Hippocampal formation (tissue), 2 donors: ENCODE results near the gene PPM1L.
"Not testable (repeated sequence)": the region's sequence is repeated elsewhere in the genome, so short reads cannot be mapped to it uniquely, and the experiment has no call there.

Experiments used
- DNase-seq, 2 donors: peaks; one replicate each; lab custom pipeline; 2025; lab: John Stamatoyannopoulos, UW

PPM1L gene

GRCh38 chr3:160755776-160756304 is at the start of gene PPM1L:
PPM1L (plus strand) TSS chr3:160756231.
- DNase-seq: peak; percentile 59 to 61

- DNase-seq: peak; percentile 26 to 67
Measured at GRCh38 chr3:160707187-160707794, 48.7 kb upstream of the PPM1L start.

- DNase-seq: no peak
Measured at GRCh38 chr3:160709477-160710182, 46.4 kb upstream of the PPM1L start.

DNA sequence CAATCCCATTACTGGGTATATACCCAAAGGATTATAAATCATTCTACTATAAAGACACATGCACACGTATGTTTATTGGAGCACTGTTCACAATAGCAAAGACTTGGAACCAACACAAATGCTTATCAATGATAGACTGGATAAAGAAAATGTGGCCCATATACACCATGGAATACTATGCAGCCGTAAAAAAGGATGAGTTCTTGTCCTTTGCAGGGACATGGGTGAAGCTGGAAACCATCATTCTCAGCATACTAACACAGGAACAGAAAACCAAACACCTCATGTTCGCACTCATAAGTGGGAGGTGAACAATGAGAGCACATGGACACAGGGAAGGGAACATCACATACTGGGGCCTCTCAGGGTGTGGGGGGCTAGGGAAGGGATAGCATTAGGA is 42.9 kb upstream of the PPM1L start:
- not testable (repeated sequence) for DNase-seq

GRCh38 chr3:160719710-160720109 is 36.3 kb upstream of the PPM1L start:
- no peak for DNase-seq

GRCh38 chr3:160720123-160720746 is 35.8 kb upstream of the PPM1L start:
- DNase-seq: no peak

DNA sequence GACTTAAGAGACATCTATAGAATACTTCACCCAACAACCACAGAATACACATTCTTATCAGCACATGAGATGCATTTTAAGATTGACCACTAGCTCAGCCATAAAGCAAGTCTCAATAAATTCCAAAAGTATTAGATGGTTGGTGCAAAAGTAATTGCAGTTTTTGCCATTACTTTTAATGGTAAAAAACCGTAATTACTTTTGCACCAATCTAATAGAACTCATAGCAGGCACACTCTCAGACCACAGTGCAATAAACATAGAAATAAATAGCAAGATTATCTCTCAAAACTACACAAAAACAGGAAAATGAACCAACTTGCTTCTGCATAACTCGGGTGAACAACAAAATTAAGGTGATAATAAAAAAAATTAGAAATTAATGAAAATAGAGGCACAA is 33.7 kb upstream of the PPM1L start:
- no peak for DNase-seq

- DNase-seq: no peak
Measured at GRCh38 chr3:160725338-160725737, 30.7 kb upstream of the PPM1L start.

GRCh38 chr3:160735826-160736225 is 20.2 kb upstream of the PPM1L start:
- no peak for DNase-seq

GRCh38 chr3:160738048-160738447 is 18.0 kb upstream of the PPM1L start:
- no peak for DNase-seq

DNA sequence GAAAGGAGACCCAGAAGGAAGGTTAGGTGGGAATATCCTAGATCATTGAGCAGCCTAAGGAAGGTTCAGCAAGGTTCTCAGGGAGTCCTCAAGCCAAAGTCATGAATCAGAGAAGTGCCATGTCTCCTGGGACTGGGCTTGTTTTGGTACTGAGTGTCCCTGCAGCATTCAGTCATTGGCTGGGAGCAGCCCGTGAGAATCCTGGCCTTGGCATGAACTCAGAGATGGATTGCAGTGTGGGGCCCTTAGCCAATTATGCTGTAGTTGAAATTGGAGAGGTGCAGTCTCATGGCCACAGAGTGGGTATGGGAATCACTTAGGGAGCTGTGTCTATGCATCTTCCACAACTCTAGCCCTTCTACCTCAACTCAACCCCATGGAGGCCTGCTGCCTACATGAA is 17.0 kb upstream of the PPM1L start:
- DNase-seq: no peak

- DNase-seq: no peak
Measured at GRCh38 chr3:160746976-160747375, 9.1 kb upstream of the PPM1L start.

- no peak for DNase-seq
Measured at GRCh38 chr3:160747422-160747821, 8.6 kb upstream of the PPM1L start.

DNA sequence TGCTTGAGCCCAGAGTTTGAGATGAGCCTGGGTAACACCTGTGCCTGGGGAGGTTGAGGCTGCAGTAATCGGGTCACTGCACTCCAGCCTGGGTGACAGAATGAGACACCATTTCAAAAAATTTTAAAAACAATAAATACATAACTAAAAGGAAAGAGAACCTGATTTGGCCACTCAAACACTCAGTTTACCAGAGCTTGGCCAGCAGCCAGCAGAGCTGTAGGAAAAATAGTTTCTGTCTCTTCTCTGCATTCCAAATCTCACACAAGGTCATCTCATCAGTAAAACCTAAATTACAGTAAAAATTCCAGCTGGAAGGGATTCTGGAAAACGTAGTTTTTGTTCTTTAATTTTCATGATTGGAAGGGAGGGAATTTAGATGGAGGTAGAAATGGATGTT is 7.8 kb upstream of the PPM1L start:
- DNase-seq: no peak

- no peak for DNase-seq
Measured at GRCh38 chr3:160748787-160749186, 7.2 kb upstream of the PPM1L start.

- no peak for DNase-seq
Measured at GRCh38 chr3:160753953-160754352, 2.1 kb upstream of the PPM1L start.

GRCh38 chr3:160754371-160754854 is 1.6 kb upstream of the PPM1L start:
- peak; percentile 67 to 75 for DNase-seq

GRCh38 chr3:160754855-160755747 is 930 bp upstream of the PPM1L start:
- peak; percentile 96 for DNase-seq

DNA sequence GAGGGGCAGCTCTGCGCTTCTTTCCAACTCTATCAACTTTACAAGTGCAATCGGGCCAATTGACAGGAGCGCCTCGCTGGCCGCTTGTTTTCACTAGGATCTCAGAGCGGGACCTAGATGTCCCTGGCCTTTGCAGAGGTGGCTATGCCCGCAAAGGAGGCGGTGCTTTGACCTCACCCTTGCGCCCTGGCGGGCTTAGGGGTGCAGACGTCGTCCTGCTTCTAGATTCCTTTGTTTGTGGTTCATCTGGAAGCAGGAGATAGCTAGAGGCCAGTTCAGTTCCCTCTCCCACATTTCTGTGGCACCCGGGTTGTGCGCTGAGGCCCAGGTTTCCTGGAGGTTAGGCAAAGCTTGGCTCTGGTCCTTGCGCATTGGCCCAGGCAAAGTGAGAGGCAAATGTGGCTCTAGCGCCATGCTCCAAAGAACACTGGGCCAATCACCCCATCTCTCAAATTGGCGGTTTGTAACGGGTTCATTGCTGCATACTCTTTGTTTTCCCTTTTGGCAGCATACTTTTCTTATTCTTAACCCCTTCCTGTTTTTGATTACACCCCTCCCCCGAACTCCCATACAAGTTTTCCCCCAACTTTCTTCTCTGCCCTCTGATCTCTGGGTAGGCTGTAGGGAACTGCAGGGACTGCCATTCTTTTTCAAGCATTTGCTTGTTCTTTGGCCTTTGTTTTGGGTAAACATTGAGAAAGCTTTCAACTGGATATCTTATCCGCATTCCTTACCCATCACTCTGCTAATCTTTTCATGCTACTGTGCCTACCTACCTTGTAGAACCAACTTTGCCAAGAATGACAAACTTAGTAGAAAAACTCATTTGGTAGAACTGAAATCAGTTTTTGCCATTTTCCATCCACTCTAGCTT is 1.4 kb downstream of the PPM1L start:
- DNase-seq: peak in 1 of 2 donors; percentile 12

GRCh38 chr3:160758929-160759577 is 3.0 kb downstream of the PPM1L start:
- DNase-seq: peak in 1 of 2 donors; percentile 55
